GM19239 (cell line): Measurements from ENCODE around the gene NOTO.

Experiments used
- DNase-seq: peaks from one replicate; pipeline ENCODE4 v3.0.0; 2011; ENCODE audit warnings: low spot score; ENCODE audit not compliant: insufficient read length
- FAIRE-seq: peaks from 2 replicates; lab custom pipeline; 2011; peaks lifted over from hg19 to GRCh38; lab: Jason Lieb, UNC

NOTO gene

DNA sequence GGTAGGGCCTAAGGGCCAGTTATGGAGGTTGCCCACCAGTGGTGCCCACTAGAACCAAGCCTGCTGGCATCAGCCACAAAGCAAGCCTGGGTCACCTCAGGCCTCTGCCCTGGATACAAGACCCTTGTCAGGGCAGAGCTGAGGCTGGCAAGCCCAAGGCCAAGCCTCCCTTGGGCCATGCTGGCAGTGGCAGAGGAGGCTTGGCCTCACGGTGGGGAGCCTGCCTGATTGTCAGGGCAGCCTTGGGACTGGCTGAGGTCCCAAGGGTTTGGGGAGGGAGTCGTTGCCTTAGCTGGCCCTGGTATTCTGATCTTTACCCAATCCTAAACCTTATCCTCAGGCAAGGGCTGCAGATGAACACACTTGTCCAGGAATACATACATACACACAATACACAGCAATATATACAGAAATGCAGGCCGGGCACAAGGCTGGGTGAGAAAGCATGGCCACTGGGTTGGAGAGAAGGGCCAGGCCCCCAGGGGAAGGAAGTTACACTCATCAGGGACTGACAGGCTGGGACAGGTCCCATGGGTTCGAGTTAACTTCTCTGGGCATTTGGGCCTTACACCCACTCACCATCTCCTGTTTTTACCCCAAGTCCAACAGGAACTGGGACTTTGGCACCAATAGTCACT, 52.8 kb downstream of the NOTO start:
- FAIRE-seq (no peak), DNase-seq (no peak)

DNA sequence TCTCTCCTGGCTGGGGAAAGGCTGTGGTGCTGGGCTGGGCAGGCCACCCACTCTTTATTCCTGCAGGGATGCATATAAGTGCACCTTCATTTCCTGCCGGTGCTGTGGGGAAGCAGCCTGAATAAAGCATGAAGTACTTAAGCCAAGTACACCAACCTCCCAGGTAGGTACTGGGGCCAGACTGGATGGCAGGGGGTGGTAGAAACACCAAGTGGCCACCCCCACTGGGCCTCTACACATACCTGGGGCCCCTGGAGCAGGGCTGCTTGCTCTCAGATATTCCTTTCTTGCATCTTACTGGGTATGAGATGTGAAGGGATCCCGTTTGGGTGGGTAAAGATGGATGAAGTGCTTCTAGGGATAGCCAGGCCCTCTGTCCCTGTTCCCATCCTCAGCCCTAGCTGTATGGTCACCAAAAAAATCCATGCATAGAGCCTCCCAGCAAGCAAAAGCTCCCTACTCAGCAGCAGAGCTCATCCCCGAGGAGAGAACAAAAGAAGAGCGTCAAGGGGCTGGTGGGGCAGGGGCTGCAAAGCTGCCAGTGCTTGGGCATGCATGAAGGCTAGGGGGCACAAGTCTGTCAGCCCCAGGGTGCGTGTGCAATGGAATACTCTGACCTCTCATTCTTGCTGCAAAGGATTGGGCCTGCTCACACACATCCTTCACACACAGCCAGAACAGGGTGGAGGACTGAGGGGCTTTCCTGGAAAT, 53.7 kb downstream of the NOTO start:
- no peak for FAIRE-seq

DNA sequence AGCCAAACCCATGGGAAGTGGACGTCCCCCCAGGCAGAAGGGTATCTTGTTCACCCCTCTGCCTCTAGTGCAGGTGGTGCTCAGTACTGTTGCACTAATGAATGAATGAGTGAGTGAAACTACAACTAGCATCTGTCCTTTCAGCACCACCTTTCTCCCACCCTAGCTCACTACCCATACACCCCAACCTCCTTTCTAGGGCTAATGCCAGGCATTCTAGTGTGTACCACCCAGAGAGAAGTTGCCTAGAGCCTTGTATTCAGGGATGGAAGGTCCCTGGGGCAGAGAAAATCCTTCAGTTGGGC, 54.2 kb downstream of the NOTO start:
- FAIRE-seq (no peak), DNase-seq (no peak)

More for the DNA sequence above, 53.7 kb downstream of the NOTO start:
- DNase-seq: no peak

DNA sequence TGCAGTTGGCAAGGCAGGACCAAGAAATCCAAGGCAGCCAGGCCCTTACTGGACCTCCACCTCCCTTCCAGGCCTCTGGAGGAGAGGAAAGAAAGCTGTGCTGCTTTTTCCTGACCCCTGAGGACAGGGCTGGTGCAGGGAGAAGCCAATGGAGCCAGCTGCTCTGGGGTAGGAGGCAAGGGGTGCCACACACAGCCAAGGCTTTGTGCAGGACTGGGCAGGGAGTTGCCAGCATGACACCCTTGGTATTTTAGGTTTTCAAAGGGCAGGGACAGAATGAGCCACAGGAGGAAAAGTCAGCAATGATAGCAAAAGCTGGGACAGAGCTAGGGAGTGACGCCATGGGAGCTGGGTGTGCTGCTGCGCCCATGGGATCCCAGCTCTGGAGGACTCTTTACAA, 54.6 kb downstream of the NOTO start:
- DNase-seq (no peak), FAIRE-seq (no peak)

DNA sequence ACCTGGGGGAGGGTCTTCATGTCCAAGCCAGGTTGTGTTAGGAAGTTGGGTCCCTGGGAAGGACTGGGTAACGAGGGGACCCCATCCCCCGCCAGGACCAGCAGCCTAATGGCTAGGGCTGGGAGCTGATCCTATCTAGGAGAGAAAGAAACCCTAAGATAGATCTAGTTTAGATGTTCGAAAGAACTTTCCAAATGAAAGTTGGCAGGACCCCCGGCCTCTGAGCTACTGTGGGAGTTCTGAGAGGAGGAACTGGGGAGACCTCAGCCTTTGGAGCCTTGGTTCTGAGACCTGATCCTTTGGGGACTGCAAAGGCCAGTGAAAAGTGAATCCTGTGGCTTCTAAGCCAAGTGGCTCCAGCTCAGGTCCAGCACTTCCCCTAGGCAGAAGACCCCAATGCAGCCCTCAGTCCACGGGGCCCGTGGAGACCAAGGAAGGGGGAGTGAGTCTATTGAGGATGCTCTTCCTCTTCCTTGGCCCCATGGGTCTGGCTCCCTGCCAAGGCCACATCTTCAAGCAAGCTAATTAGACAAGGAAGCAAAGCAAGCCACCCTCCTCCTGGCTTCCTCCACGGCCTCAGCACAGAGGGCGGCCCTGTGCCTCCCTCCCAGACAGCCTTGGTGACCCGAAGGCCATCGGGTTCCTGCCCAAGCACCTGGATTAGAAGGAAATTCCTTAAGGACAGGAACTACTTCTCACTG, 55.2 kb downstream of the NOTO start:
- FAIRE-seq: no peak
- DNase-seq: no peak

DNA sequence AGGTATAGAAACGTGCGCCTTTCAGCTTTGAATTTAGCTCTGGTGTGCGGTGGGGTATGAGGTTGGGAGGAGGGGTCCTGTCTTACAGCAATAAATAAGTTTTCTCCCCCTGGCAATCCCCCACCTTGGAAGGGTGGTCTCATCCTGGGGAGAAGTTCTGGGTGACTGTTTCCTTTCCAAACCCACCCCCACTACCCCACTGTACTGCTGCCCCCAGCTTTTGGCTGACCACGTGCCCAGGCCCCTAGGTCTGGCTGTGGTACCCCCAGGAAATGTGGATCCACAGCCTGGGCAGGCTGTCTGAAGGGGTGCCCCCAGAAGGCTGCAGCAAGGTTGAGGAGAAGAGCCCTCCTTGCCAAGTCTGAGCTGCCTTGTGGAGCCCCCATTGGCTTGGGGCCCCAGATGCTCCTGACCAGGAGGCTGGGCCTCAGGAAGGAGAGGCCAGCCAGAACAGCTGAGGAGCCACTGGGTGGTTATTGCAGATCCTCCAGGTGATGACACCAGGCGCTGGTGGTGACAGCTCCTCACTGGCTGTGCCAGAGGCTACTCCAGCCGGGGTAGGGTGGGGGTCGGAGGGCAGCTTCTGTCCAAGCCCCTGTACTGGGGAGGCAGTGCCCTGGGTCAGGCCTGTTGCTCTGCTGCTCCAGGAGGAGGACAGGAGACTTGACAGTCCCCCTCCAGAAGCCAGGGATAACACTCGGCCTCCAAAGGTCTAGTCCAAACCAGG, 56.0 kb downstream of the NOTO start:
- no peak for FAIRE-seq
- DNase-seq: no peak

- DNase-seq (no peak), FAIRE-seq (no peak)
These were observed 56.5 kb downstream of the NOTO start for GRCh38 chr2:73258913-73259215.

- FAIRE-seq (no peak), DNase-seq (no peak)
These were observed 56.9 kb downstream of the NOTO start for GRCh38 chr2:73259276-73259675.

DNA sequence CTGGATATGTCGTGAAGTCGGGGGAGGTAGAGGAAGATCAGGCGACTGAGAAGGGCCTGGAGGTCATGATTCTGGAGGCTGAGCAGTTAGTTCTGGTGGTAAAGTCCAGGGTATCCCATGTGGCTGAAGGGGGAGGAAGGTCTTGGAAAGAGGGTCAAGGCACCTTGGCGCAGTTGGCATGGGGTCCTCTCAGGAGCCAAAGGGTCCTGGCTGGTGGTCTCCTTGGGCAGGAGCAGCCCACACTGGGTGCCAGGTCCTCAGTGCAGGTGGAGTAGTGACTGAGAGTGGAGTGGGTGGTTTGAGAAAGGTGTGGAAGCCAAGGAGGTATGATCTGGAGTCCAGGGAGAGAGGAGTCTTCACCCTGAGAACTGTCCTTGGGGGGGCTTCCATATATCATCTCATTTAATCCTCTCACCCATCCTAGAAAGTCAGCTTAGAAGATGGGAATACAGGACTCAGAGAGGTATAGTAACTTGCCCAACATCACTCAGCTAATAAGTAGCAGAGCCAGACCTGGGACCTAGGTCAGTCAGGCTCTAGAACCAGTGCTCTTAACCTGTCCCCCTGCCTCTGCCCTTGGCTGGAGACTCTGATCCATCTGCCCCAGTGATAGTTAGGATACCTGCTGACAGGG, 57.4 kb downstream of the NOTO start:
- DNase-seq (no peak), FAIRE-seq (no peak)

GRCh38 chr2:73260338-73260984, 58.1 kb downstream of the NOTO start:
- DNase-seq (no peak), FAIRE-seq (no peak)
